ENCODE results near the gene ZC3H12C. TPM values are rescaled to one million over a fixed set of nuclear protein-coding genes. Genes with fewer than 3 reads are reported as not detected.

ZC3H12C gene
- total and polyA plus RNA-seq, 9 donors: 2.5 to 21.0 (median 16.2) TPM

GRCh38 chr11:110158317-110159200, 65.4 kb downstream of the ZC3H12C start:
- no peaks in the 10 kb centered on the region for H3K4me1 ChIP-seq (ENCODE audit: insufficient read depth)
- intact Hi-C loops (cut with DNase I): no loop called here
- WGBS, 3 donors: 89 to 95% (median 93%) methylated on average over 9 of the region's 9 CpGs
- no peak overlapping the region for H3K4me3 ChIP-seq
- no peaks in the 10 kb centered on the region for H3K36me3 ChIP-seq
- no peak for DNase-seq
- no peak for TF ChIP-seq POLR2A (IDR thresholded peaks at IDR 0.05)
- no peak for TF ChIP-seq EP300 (IDR thresholded peaks at IDR 0.05)
- no peak overlapping the region for H3K27ac ChIP-seq
- no peaks in the 10 kb centered on the region for H3K9me3 ChIP-seq
- H3K27me3 ChIP-seq: no peaks in the 10 kb centered on the region

- no peaks in the 10 kb centered on the region for H3K36me3 ChIP-seq
These were observed 66.3 kb downstream of the ZC3H12C start for GRCh38 chr11:110159476-110159875.

GRCh38 chr11:110160016-110160415, 66.8 kb downstream of the ZC3H12C start:
- Histone ChIP-seq H3K4me3 (no peak overlapping the region), H3K4me1 (ENCODE audit: insufficient read depth) (no peaks in the 10 kb centered on the region), H3K27ac (no peak overlapping the region), H3K36me3 (no peaks in the 10 kb centered on the region), H3K27me3 (no peaks in the 10 kb centered on the region), H3K9me3 (no peaks in the 10 kb centered on the region)
- 82 to 86% (median 83%) methylated on average over 3 of the region's 3 CpGs for WGBS, 3 donors
- intact Hi-C loops (cut with DNase I): no loop called here
- DNase-seq: no peak
- no peak for TF ChIP-seq EP300 (IDR thresholded peaks at IDR 0.05)
- TF ChIP-seq CTCF (IDR thresholded peaks at IDR 0.05): no peak
- no peak for TF ChIP-seq POLR2A (IDR thresholded peaks at IDR 0.05)

More at GRCh38 chr11:110159476-110159875, 66.3 kb downstream of the ZC3H12C start:
- no peak overlapping the region for H3K27ac ChIP-seq
- no peaks in the 10 kb centered on the region for H3K27me3 ChIP-seq
- WGBS, 3 donors: 91 to 95% (median 92%) methylated on average over 1 of the region's 1 CpG
- no peaks in the 10 kb centered on the region for H3K4me1 ChIP-seq (ENCODE audit: insufficient read depth)
- H3K4me3 ChIP-seq: no peak overlapping the region
- TF ChIP-seq CTCF (IDR thresholded peaks at IDR 0.05) (no peak), EP300 (IDR thresholded peaks at IDR 0.05) (no peak), POLR2A (IDR thresholded peaks at IDR 0.05) (no peak)
- no peak for DNase-seq
- no peaks in the 10 kb centered on the region for H3K9me3 ChIP-seq
- intact Hi-C loops (cut with DNase I): no loop called here

- Histone ChIP-seq H3K4me1 (ENCODE audit: insufficient read depth) (no peaks in the 10 kb centered on the region), H3K36me3 (no peaks in the 10 kb centered on the region), H3K9me3 (no peaks in the 10 kb centered on the region), H3K4me3 (no peak overlapping the region), H3K27ac (no peak overlapping the region), H3K27me3 (no peaks in the 10 kb centered on the region)
- TF ChIP-seq CTCF (IDR thresholded peaks at IDR 0.05) (no peak), POLR2A (IDR thresholded peaks at IDR 0.05) (no peak), EP300 (IDR thresholded peaks at IDR 0.05) (no peak)
- no peak for DNase-seq
- intact Hi-C loops (cut with DNase I): no loop called here
- 45 to 71% (median 71%) methylated on average over 2 of the region's 2 CpGs for WGBS, 3 donors
These were observed 67.2 kb downstream of the ZC3H12C start for GRCh38 chr11:110160437-110160836.

- H3K9me3 ChIP-seq: no peaks in the 10 kb centered on the region
These were observed 67.9 kb downstream of the ZC3H12C start for GRCh38 chr11:110161061-110161460.

More at GRCh38 chr11:110161061-110161460, 67.9 kb downstream of the ZC3H12C start:
- DNase-seq: no peak
- Histone ChIP-seq H3K4me1 (ENCODE audit: insufficient read depth) (no peaks in the 10 kb centered on the region), H3K4me3 (no peak overlapping the region), H3K36me3 (no peaks in the 10 kb centered on the region), H3K27ac (no peak overlapping the region), H3K27me3 (no peaks in the 10 kb centered on the region)
- intact Hi-C loops (cut with DNase I): no loop called here
- whole genome bisulfite sequencing, 3 donors: 95 to 97% (median 97%) methylated on average over 9 of the region's 9 CpGs
- TF ChIP-seq CTCF (IDR thresholded peaks at IDR 0.05): no peak
- TF ChIP-seq POLR2A (IDR thresholded peaks at IDR 0.05): no peak
- no peak for TF ChIP-seq EP300 (IDR thresholded peaks at IDR 0.05)

Measured in ovary (tissue), 9 donors.